Liver (tissue), 3 donors: Measurements from ENCODE around the gene RNF212.
"Not testable (repeated sequence)": the region's sequence is repeated elsewhere in the genome, so short reads cannot be mapped to it uniquely, and the experiment has no call there.

ENCODE experiments used
- EGR1 ChIP-seq, 2 donors: IDR thresholded peaks; 2 replicates each; pipeline ENCODE4 v1.6.1; 2016 to 2018; ENCODE audit warnings: antibody characterized with exemption in 2 of 2, low read depth in 2 of 2
- RAD21 ChIP-seq, 2 donors: IDR thresholded peaks; 2 replicates each; pipeline ENCODE4 v1.6.1; 2016; ENCODE audit warnings: antibody characterized with exemption in 2 of 2, mild to moderate bottlenecking in 2 of 2
- TAF1 ChIP-seq: conservative IDR thresholded peaks from 2 replicates; pipeline ENCODE4 v1.6.1; 2016; ENCODE audit warnings: antibody characterized with exemption, mild to moderate bottlenecking
- TF ChIP-seq, protein P1 (sequence below): fragments of 150-350 bp; IDR thresholded peaks from 2 replicates; pipeline ENCODE4 v1.5.1; 2017; ENCODE audit warnings: improper control_type of control experiment, low read depth, low read length; ENCODE audit not compliant: missing input control
- donor health status: healthy.
- donor health status: healthy.

GRCh38 chr4:1054696-1055242 is 58.6 kb downstream of the RNF212 start:
- not testable (repeated sequence) for TF ChIP-seq TAF1; RAD21 (IDR thresholded peaks at IDR 0.05); EGR1 (IDR thresholded peaks at IDR 0.05; ENCODE audit: low read depth in 2 of 2)
- TF ChIP-seq, protein P1, sequence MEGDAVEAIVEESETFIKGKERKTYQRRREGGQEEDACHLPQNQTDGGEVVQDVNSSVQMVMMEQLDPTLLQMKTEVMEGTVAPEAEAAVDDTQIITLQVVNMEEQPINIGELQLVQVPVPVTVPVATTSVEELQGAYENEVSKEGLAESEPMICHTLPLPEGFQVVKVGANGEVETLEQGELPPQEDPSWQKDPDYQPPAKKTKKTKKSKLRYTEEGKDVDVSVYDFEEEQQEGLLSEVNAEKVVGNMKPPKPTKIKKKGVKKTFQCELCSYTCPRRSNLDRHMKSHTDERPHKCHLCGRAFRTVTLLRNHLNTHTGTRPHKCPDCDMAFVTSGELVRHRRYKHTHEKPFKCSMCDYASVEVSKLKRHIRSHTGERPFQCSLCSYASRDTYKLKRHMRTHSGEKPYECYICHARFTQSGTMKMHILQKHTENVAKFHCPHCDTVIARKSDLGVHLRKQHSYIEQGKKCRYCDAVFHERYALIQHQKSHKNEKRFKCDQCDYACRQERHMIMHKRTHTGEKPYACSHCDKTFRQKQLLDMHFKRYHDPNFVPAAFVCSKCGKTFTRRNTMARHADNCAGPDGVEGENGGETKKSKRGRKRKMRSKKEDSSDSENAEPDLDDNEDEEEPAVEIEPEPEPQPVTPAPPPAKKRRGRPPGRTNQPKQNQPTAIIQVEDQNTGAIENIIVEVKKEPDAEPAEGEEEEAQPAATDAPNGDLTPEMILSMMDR: not testable (repeated sequence)
